GM19238 (cell line): ENCODE data around the gene HERPUD2.

Experiments
- DNase-seq: peaks from one replicate; pipeline ENCODE4 v3.0.0; 2011; ENCODE audit warnings: low spot score; ENCODE audit not compliant: insufficient read length

The HERPUD2 gene, protein sequence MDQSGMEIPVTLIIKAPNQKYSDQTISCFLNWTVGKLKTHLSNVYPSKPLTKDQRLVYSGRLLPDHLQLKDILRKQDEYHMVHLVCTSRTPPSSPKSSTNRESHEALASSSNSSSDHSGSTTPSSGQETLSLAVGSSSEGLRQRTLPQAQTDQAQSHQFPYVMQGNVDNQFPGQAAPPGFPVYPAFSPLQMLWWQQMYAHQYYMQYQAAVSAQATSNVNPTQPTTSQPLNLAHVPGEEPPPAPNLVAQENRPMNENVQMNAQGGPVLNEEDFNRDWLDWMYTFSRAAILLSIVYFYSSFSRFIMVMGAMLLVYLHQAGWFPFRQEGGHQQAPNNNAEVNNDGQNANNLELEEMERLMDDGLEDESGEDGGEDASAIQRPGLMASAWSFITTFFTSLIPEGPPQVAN

DNA sequence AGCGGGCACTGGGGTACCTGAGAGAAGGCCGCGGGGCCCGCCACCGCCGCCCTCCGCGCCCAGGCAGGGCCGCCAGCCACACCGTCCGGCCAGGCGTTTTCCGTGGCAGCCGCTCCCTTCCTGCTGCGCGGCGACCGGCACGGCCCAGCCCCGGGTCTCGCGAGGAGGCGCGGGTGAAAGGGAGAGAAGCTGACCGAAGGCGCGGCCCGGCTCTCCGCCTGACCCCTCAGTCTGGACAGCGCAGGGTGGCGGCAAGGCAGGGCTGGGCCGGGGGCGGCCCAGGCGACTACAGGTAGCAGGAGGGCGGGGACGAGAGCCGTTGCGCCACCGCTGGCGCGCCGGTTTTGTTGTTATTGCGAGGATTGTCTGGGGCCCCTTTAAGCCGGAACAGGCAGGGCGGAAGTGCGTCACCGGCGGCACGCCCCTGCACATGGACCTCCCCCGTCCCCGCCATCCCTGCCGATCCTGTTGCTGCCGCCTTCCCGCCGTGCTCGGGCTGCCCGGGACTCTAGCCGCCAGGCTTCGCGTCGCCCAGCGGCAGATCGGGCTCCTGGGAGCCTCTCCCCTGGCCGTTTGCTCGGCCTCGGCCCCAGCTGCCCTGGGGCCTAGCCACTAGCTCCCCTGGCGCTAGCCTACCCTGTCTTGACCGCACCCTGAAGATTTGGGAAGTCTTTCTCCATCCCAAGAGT is at the start of gene HERPUD2:
HERPUD2 (minus strand) TSS at position 352 of the 689 bp plus-strand sequence. CDS start 805 bp downstream, outside the sequence.
- peak; percentile 78 for DNase-seq

DNA sequence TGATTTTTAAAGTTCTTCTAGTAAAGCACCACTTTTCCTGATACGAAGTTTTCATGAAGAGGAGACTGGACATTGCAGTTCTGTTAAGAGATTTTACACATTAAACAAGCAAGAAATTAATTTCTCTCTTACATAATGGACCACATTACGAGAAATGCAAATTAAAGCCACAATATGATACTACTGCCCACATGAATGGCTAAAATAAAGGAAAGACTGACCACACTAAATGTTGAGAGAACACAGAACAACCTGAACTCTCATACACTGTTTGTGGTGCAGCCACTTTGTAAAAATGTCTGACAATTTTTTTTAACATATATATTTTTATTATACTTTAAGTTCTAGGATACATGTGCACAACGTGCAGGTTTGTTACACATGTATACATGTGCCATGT is 44.0 kb upstream of the HERPUD2 start:
- DNase-seq: no peak

DNA sequence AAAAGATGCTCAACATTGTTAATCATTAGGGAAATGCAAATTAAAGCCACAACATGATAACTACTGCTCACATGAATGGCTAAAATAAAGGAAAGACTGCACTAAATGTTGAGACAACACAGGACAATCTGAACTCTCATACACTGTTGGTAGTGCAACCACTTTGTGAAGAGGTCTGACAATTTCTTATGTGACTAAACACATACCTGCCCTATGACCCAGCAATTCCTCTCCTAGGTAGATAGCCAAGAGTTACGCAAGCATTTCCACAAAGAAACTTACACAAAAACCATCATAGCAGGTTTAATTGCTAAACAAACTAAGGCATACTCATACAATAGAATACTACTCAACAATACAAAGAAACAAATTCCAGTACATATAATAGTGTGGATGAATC is 41.8 kb upstream of the HERPUD2 start:
- no peak for DNase-seq

DNA sequence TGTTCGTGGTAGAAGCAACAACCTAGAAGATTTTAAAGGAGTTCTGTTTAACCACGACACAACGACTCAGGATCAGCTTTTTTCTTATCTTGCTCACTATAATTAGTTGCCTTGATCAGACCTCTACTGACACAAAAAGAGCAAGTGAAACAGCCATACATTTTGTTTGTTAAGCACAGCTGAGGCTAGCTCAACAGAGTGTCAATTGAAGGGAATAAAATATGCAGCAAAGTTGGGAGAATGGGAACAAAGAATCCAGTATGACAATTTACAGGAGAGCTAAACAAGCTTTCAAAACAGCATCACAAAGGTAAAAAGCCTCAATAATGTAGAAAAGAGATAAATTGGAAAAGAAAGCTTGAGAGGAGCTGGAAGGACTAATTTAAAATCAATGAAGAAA is 40.5 kb upstream of the HERPUD2 start:
- DNase-seq: no peak

DNA sequence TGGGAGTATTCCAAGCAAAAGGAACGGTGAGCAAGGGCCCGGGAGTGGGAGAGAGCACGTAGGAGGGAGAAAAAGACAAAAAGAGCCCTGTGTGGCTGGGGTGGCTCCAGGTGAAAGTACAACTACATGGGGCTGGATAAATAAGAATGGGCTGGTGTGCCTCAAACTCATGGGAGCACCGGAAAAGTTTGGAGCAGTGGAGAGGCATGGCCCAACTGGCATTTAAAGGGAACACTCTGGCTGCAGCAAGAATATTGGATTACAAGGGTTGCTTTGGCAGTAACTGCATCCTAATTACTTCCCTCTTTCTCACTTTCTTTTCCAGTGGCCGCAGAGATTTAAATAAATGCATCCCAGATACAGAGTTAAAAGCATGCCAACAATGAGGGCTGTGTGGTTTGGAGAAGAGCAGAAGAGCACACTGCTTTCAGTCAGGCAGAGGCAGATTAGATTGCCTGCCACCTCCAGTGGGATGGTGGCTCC is 39.1 kb upstream of the HERPUD2 start:
- no peak for DNase-seq

DNA sequence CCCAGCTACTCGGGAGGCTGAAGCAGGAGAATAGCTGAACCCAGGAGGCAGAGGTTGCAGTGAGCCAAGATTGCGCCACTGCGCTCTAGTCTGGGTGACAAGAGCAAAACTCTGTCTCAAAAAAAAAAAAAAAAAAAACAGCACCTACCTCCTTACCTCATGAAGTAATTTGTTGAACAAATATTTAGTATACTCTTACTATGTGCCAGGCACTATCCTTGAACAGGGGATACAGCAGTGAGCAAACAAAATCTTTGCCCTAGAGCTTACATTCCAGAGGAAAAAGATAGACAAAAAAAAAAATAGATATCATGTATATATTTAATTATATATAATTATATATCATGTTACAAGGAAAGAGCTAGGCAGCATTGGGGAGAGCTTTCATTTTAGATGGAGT is 36.4 kb upstream of the HERPUD2 start:
- no peak for DNase-seq

DNA sequence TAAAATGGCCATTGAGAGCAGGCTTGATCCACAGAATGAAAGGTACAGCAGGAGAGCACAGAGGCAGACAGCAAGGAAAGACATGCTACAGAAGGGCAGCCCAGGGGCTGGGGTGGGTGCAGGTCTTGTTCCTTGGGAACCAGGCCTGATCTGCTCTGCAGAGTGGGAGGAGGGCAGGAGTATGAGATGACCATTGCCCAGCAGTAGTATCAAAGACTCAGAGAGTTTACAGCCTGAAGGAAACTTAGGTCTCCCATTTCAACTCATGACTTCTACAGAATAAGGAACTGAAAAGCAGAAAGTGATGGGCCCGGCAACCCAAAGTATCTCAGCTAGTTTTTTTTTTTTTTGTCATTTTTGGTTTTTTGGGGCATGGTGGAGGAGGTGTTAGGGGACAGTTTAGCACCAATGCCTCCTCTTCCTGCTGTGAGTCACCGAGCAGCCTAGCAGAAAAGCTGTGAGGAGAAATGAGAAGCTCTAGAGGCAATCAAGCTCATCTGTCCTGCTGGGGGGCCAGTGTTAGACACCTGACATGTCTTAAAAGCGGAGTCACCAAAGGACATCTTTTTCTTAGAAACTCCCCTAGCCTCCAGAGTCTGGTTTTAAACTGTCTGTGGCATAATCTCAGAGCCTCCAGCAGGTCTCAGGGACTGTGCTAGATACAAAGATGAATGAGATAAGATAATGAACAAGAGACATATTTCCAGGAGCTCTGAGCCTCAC is 34.3 kb upstream of the HERPUD2 start:
- DNase-seq: peak; percentile 33

DNA sequence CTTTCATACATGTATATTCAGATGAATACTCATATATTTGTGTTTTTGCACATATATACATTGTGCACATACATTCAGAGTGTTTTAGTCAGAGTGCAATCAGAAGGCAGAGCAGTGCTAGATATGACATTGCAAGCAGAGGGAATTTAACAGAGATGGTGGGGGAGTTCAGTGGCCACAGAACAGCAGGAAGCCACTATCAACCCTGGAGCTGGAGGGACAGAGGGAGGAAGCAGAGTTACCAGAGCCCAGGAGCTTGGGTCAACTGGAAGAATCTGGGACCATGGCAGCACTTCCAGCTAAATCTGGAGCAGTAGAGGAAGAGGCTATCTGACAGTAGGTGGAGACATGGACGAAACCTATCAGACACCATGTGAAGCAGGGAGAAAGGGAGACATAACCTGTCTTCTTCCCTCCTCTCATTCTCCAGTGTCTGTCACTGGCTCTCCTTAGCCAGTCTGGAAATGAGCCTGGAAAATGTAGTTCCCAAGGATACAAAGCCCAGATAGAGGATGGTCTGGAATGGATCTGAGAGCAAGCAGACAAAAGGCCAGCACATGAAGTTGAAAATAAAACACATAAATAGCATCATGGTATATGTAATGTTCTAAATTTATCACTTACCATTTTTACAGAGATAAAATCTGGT is 33.6 kb upstream of the HERPUD2 start:
- no peak for DNase-seq

DNA sequence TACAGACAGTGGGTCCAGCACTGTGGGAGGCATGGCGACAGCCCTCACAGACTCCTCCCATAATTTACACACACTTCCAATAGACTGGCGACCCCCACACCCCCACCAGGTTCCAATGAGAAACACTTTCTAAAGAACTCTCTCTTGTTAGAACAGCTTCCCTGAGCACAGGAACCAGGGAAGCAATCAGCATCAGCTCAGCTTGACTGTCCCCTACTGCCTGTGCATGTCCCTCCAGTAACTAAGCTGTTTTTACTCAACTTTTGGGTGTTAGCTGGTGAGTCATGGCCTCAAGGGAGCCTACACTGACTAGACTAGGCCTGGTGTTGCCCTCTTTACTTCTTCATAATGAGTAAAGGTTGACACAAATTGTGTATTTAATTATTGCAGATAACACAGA is 32.6 kb upstream of the HERPUD2 start:
- no peak for DNase-seq

DNA sequence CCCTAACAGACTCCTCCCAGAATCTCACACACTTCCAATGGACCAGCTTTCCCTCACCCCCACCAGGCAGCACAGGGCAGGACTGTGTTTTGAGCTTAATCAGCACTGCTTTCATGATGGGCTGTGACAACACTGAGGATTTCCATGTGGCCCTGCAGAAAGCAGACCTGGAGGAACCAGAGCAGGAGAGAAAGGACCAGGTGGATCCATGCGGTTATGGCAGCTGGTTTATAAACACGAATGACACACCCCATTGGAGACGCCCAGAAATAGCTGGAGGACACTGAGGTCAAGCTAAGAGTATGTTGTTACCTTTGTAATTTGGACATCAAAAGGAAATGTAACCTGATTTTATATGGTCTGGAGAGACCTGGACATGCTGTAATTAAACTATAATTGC is 31.7 kb upstream of the HERPUD2 start:
- no peak for DNase-seq

DNA sequence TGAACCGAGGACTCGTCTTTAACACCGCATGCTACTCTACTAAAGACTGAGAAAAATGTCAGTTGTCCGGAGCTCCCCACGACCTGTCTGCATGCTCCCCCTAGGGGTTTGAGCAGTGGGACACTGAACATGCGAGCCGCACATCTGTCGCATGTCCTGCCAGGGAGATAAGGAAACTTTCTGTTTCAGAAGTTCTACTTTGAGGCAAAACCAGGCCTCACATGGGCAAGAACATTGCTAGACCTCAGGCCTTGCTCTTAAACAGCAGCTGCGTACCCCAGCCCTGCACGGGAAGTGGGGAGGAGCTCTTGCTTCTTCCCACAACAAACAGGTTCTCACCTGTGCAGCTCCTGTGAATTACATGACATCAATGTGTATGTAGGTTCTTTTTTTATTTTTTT is 30.3 kb upstream of the HERPUD2 start:
- DNase-seq: peak; percentile 26

DNA sequence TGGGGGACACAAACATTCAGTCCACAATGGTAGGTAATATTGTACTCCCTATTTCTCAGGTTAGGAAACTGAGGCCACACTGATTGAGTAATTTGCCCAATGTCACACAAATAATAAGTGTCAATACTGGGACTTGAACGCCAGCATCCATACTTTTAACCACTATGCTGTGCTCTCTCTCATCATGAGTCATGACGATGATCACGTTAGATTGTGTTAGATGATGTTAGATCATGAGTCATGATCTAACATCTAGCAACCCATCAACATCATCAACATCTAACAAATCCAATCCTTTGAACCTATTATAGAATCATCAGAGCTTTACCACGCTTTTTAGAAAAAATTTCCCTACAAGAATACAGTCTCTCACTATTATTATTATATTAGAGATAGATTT is 28.1 kb upstream of the HERPUD2 start:
- no peak for DNase-seq

DNA sequence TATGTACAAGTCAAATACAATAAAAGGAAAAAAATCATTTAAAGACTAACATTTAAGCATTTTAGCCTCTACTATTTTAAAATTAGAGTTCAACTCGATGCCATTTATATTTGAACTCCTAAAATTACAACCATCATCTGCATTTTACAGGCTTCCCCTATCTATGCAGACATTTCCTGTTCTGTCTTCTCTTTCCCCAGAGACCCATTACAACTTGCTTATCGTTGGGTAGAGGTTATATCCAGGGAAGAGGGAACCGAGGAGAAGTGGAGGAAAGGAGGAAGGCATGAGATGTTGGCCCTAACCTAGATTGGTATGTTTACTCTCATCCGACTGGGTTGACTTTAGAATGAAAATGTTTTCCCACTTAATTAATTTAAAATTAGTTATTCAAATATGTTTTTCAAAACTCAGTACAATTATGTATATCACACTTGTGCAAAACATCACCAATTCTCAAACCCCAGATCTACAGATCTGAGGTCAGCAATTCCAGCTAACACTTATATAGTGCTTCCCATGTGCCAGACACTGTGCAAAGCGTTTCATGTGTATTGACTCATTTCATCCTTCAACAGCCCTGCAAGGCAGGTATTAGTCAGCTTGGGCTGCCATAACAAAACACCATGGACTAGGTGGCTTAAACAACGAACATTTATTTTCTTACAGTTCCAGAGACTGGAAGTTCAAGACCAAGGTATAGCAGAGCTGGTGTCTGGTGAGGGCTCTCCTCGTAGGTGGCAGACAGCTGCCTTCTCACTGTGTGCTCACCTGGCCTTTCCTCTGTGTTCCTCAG is 27.3 kb upstream of the HERPUD2 start:
- DNase-seq: no peak

DNA sequence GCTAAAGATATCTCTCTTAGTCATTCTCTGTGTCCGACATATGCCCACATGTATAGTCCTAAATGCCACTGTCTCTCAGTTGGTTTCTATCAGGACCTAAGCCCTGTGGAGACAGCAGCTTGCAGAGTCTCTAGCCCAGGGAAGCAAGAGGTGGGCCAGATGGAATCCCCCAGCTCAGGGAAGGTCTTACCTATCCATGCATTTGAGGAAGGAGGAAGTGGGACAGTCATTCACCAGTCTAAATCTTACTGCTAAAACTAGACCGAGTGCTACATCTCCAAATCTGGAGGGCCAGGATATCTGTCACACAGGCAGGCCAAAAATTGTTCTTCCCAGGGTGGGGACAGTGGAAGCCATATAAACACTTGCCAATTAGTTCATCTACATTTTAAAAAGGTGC is 26.4 kb upstream of the HERPUD2 start:
- no peak for DNase-seq

DNA sequence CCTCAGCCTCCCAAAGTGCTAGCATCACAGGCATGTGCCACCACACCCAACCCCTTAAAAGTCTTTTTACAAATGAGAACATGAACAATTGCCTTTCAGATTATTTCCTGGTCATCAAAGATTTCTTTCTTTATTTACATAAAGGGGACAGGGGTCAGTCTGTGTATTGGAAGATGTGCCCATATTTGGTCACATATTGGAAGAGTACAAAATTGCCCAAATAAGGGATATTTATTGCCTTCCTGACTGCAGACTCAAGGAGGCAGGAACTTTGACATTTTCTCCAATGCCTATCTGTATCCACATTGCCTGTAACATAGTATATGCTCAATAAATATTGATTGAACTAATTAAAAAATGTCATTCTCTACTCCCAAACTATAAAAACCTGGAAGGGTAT is 25.9 kb upstream of the HERPUD2 start:
- DNase-seq: no peak

DNA sequence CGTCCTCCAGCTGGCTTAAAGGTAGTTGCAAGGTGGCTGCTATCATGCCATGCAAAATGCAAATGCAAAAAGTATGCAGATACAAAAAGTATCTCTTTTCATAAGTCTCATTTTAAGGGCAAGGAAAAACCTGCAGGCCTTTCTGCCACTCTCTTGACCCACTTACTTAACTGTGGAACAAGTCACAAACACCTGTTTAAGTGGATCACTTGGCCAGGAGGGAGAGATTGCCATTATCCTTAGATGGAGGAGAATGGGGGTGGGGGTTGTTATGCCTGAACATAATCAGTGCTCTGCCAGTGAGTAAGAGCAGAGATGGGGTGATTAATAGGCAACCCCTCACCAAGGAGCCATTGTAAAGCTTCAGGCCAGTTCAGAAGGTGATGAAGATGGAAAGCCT is 25.1 kb upstream of the HERPUD2 start:
- no peak for DNase-seq

DNA sequence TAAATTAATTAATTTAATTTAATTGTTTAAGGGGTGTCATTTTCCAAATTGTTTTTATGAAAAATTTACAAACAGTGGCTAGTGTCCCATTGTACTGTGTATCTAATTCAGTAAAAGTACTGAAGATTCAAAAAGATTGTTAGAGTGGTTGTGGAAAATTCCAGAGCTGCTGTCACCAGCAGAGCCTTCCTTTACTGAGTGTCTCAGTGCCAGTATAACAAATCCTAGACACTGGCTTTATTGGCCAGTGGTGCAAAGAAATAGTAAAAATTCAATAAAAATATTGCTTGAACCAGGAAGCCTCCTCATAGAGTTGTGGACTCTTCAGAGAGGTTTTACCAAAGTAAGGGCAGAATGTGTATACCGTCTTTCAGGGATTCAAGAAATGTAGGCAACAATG is 23.1 kb upstream of the HERPUD2 start:
- no peak for DNase-seq

DNA sequence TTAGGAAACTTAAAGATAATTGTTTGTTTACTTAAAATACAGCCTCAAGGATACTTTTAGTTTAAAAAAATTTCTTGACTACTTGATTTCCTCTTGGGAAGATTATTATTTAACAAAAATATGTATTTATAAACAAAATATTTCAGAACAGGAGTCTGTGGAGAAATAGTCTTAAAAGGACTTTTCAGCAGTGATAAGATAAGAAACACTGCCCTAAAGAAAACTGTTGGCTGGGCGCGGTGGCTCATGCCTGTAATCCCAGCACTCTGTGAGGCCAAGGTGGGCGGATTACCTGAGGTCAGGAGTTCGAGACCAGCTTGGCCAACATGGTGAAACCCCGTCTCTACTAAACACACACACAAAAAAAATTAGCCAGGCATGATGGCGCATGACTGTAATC is 22.6 kb upstream of the HERPUD2 start:
- DNase-seq: no peak

DNA sequence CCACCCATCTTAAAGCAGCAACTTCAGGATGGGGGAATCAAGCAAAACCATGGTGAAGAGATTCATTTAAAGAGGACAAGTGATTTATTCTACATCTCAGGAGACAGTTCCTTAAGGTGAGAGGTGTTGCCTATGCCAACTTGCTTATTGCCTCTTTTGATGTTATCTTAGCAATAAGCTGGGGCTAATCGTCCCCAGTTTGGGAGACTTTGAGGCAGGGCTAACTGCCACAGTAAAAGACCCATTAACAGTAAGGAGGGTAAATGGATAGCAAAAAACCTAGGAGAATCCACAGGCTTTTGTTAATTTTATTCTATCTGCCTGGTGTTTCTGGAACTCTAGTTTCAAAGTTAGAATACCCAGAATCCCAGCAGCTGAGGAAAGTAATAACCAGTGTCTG is 22.1 kb upstream of the HERPUD2 start:
- DNase-seq: no peak

DNA sequence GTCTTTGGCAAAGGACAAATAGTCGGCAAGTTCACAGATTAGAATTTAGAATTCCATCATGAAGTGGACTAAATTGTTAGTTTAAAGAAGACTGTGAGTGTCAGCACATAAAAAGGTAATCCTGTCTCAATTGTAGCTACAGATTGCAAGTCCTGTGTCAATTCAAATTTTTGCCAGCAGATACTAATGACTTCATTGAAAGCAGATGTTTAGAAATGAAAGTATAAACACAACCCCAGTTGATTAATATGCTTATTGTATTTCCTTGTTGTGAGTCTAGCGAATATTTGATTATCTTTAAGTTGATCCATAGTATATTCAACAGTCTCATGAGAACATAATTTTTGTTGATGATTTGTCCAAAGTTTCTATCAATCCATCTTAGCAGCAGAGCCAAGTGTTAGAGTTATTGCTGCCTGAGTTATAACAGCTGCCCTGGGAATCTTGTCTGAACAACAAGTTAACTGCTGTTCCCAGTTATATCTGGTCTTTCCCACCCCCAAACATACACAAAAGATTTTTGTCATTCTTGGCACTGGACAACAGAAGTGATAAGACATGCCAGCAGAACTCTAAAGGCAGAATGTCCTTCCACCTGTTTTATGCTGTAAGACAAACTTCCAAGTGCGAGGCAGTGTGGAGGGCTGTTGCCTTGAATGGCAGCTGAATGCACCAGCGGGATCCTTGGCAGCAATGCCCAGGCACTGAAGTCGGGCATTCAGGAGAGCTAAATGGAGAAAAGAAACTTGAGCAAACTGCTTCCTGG is 21.3 kb upstream of the HERPUD2 start:
- DNase-seq: no peak
